Activated T-cell treated with anti-CD3 and anti-CD28 coated beads for 48 hours (primary cell): ENCODE data around the gene WWOX.

ENCODE experiments used
- DNase-seq: peaks from one replicate; pipeline ENCODE4 v3.0.0-alpha.2; 2020; ENCODE audit warnings: low read depth

The WWOX gene

GRCh38 chr16:78362524-78363135 lies 263.2 kb downstream of the WWOX start:
- no peak for DNase-seq

- DNase-seq = no peak
Observed at GRCh38 chr16:78363843-78364555, 264.5 kb downstream of the WWOX start.

GRCh38 chr16:78364556-78364880 lies 265.1 kb downstream of the WWOX start:
- DNase-seq = no peak

GRCh38 chr16:78365366-78365765 lies 265.9 kb downstream of the WWOX start:
- no peak for DNase-seq

GRCh38 chr16:78368121-78369102 lies 269.0 kb downstream of the WWOX start:
- DNase-seq = no peak

GRCh38 chr16:78372277-78372676 lies 272.8 kb downstream of the WWOX start:
- DNase-seq = no peak

- DNase-seq = no peak
Observed at GRCh38 chr16:78375055-78375679, 275.7 kb downstream of the WWOX start.

GRCh38 chr16:78376452-78376851 lies 277.0 kb downstream of the WWOX start:
- no peak for DNase-seq

- DNase-seq = no peak
Observed at GRCh38 chr16:78377312-78377711, 277.9 kb downstream of the WWOX start.

GRCh38 chr16:78381060-78381459 lies 281.6 kb downstream of the WWOX start:
- DNase-seq = no peak

- DNase-seq = no peak
Observed at GRCh38 chr16:78383118-78383517, 283.7 kb downstream of the WWOX start.

- no peak for DNase-seq
Observed at GRCh38 chr16:78385086-78385805, 285.8 kb downstream of the WWOX start.

GRCh38 chr16:78386557-78387324 lies 287.3 kb downstream of the WWOX start:
- DNase-seq = no peak

GRCh38 chr16:78389009-78389498 lies 289.6 kb downstream of the WWOX start:
- no peak for DNase-seq

GRCh38 chr16:78390092-78390491 lies 290.6 kb downstream of the WWOX start:
- DNase-seq = no peak

GRCh38 chr16:78390508-78391324 lies 291.3 kb downstream of the WWOX start:
- no peak for DNase-seq

GRCh38 chr16:78392585-78393195 lies 293.2 kb downstream of the WWOX start:
- no peak for DNase-seq

GRCh38 chr16:78395035-78395434 lies 295.6 kb downstream of the WWOX start:
- no peak for DNase-seq

- DNase-seq = no peak
Observed at GRCh38 chr16:78396046-78396445, 296.6 kb downstream of the WWOX start.
